A549 (cell line): ENCODE results near the gene BEND5. TPM values are rescaled to one million over a fixed set of nuclear protein-coding genes. Genes with fewer than 3 reads are reported as not detected.

Experiments
- ATAC-seq, 2 experiments: fragments of 200-7000 bp in 1 of 2; fragments of >200 bp in 1 of 2; cut with Nextera tagmentation in 1 of 2; cut with Tn5 transposase in 1 of 2; 3 replicates each; pipeline versions ENCODE4 v1.8.0 to v1.9.1; 2018 to 2020; ENCODE audit warnings: mild to moderate bottlenecking in 1 of 2, moderate library complexity in 1 of 2
- CTCF ChIA-PET: fragments of 300-600 bp; sonication (Branson Sonifier 250); formaldehyde crosslinking; extraction: SDS; loops from one replicate; lab custom pipeline; 2021; ENCODE audit warnings: antibody characterized with exemption, inconsistent platforms; lab: Yijun Ruan, JAX
- POLR2A ChIA-PET: fragments of 350-600 bp; formaldehyde crosslinking; extraction: SDS; loops from one replicate; lab custom pipeline; 2021; ENCODE audit warnings: antibody characterized with exemption, inconsistent platforms; lab: Yijun Ruan, JAX
- DNase-seq, 2 experiments: peaks; one replicate each; pipeline versions ENCODE4 v3.0.0 to v3.0.0-alpha.2; 2011 to 2016; ENCODE audit warnings: low read depth in 1 of 2, low spot score in 1 of 2
- FAIRE-seq: peaks from 2 replicates; lab custom pipeline; 2011; peaks lifted over from hg19 to GRCh38; lab: Jason Lieb, UNC
- H3K27ac ChIP-seq, 2 experiments: fragments of >200 bp; sonication (Bioruptor Twin); formaldehyde crosslinking; 3 replicates each; pipeline ENCODE4 v1.5.1; 2016 to 2017
- H3K4me1 ChIP-seq: fragments of >200 bp; sonication (Bioruptor Twin); formaldehyde crosslinking; 3 replicates; pipeline ENCODE4 v1.6.1; 2016
- H3K4me2 ChIP-seq: fragments of >200 bp; sonication (Bioruptor Twin); formaldehyde crosslinking; 3 replicates; pipeline ENCODE4 v1.6.1; 2016
- H3K4me3 ChIP-seq: fragments of >200 bp; sonication (Bioruptor Twin); formaldehyde crosslinking; 3 replicates; pipeline ENCODE4 v1.5.1; 2016
- H3K9me3 ChIP-seq: fragments of >200 bp; sonication (Bioruptor Twin); formaldehyde crosslinking; 3 replicates; pipeline ENCODE4 v1.6.1; 2016
- ATOH8 ChIP-seq: fragments of 250-450 bp; sonication (Bioruptor Pico); IDR thresholded peaks from 2 replicates; pipeline ENCODE4 v1.5.0; 2020; ENCODE audit warnings: low read depth, mild to moderate bottlenecking, moderate library complexity
- E2F6 ChIP-seq: IDR thresholded peaks from 2 replicates; pipeline ENCODE4 v1.6.1; 2012; ENCODE audit warnings: low read depth, borderline replicate concordance
- EHF ChIP-seq: fragments of 250-450 bp; sonication (Bioruptor Pico); IDR thresholded peaks from 2 replicates; pipeline ENCODE4 v1.5.0; 2020; ENCODE audit warnings: mild to moderate bottlenecking
- ELK1 ChIP-seq: fragments of 150-350 bp; IDR thresholded peaks from 2 replicates; pipeline ENCODE4 v1.6.1; 2014; ENCODE audit warnings: low read depth, mild to moderate bottlenecking, low read length
- EP300 ChIP-seq, 2 experiments: fragments of >200 bp; sonication (Bioruptor Twin); formaldehyde crosslinking; IDR thresholded peaks; 2 replicates in 1 of 2; 3 replicates in 1 of 2; pipeline ENCODE4 v1.6.1; 2016 to 2017
- FOSB ChIP-seq: fragments of 250-450 bp; sonication (Bioruptor Pico); IDR thresholded peaks from 2 replicates; pipeline ENCODE4 v1.5.0; 2020; ENCODE audit warnings: mild to moderate bottlenecking, moderate library complexity
- HMGXB4 ChIP-seq: fragments of 250-450 bp; sonication (Bioruptor Pico); IDR thresholded peaks from 2 replicates; pipeline ENCODE4 v1.5.0; 2021; ENCODE audit warnings: mild to moderate bottlenecking, moderate library complexity, borderline replicate concordance
- JUN ChIP-seq, 2 experiments: fragments of >200 bp; sonication (Bioruptor Twin); formaldehyde crosslinking; IDR thresholded peaks; 2 replicates in 1 of 2; 3 replicates in 1 of 2; pipeline ENCODE4 v1.6.1; 2016 to 2017
- JUNB ChIP-seq: fragments of >200 bp; sonication (Bioruptor Twin); formaldehyde crosslinking; IDR thresholded peaks from 2 replicates; pipeline ENCODE4 v1.6.1; 2016
- MAX ChIP-seq: IDR thresholded peaks from 2 replicates; pipeline ENCODE4 v1.6.1; 2012
- NPAS2 ChIP-seq: fragments of 250-450 bp; sonication (Bioruptor Pico); IDR thresholded peaks from 2 replicates; pipeline ENCODE4 v1.8.0; 2022; ENCODE audit warnings: mild to moderate bottlenecking, moderate library complexity, borderline replicate concordance
- PBX3 ChIP-seq: IDR thresholded peaks from 2 replicates; pipeline ENCODE4 v1.6.1; 2012
- RAD21 ChIP-seq, 2 experiments: fragments of >200 bp in 1 of 2; sonication (Bioruptor Twin) in 1 of 2; formaldehyde crosslinking in 1 of 2; IDR thresholded peaks in 1 of 2; conservative IDR thresholded peaks in 1 of 2; 2 replicates in 1 of 2; 3 replicates in 1 of 2; pipeline ENCODE4 v1.6.1; 2012 to 2018; ENCODE audit warnings: inconsistent platforms in 1 of 2
- RCOR1 ChIP-seq: fragments of 150-350 bp; IDR thresholded peaks from 2 replicates; pipeline ENCODE4 v1.6.1; 2014; ENCODE audit warnings: antibody characterized with exemption, low read length, low read depth
- RFX5 ChIP-seq: fragments of 450-650 bp; IDR thresholded peaks from 2 replicates; pipeline ENCODE4 v1.7.1; 2014; ENCODE audit warnings: antibody characterized with exemption, mild to moderate bottlenecking, moderate library complexity
- RNF2 ChIP-seq: fragments of 200-600 bp; sonication (generic); IDR thresholded peaks from 2 replicates; pipeline ENCODE4 v1.6.1; 2016; ENCODE audit warnings: low read depth, mild to moderate bottlenecking, antibody characterized with exemption, moderate library complexity, borderline replicate concordance
- TP53 ChIP-seq: fragments of 250-450 bp; sonication (Bioruptor Pico); IDR thresholded peaks from 2 replicates; pipeline ENCODE4 v1.5.0; 2021; ENCODE audit warnings: mild to moderate bottlenecking, moderate library complexity
- ZC3H11A ChIP-seq: fragments of 450-650 bp; IDR thresholded peaks from 2 replicates; pipeline ENCODE4 v1.6.1; 2014; ENCODE audit warnings: antibody characterized with exemption, mild to moderate bottlenecking
- ZSCAN20 ChIP-seq: fragments of 250-450 bp; sonication (Bioruptor Pico); IDR thresholded peaks from 2 replicates; pipeline ENCODE4 v1.8.0; 2022; ENCODE audit warnings: mild to moderate bottlenecking, moderate library complexity
- WGBS: methylation state at CpG from one replicate; pipeline ENCODE4 v1.1.6; 2017; ENCODE audit errors: missing lambda C conversion rate; 5-methylcytosine and 5-hydroxymethylcytosine counted together
- polyA plus RNA-seq, 4 experiments: library from polyadenylated mRNA; depleted of rRNA in 3 of 4; stranded (reverse); fragments of >200 nt; fragmentation: RNase III in 1 of 4; extraction: RNeasy Plus Mini Kit Qiagen cat#74134 plus additional on column Dnase treatment in 1 of 4; gene quantifications; 2 replicates in 3 of 4; 3 replicates in 1 of 4; pipeline ENCODE4 v1.2.3, GENCODE V29; 2011 to 2017

Gene BEND5
- polyA plus RNA-seq, 2 of the 4 experiments (the other 2 are of a cell fraction): not detected

- POLR2A ChIA-PET: no interaction called here
- H3K9me3 ChIP-seq: no peaks in the 10 kb centered on the region
- TF ChIP-seq RCOR1 (no peak), NPAS2 (CRISPR knock-in tag) (no peak)
- TF ChIP-seq, all 56 proteins: peak for 0
- CTCF ChIA-PET: no interaction called here
- no peak overlapping the region for H3K4me3 ChIP-seq
- 17% methylated on average over 2 of the region's 2 CpGs for WGBS
- ATAC-seq: no peak
- no peak overlapping the region for H3K4me2 ChIP-seq
- no peak for DNase-seq
- no peak overlapping the region for H3K27ac ChIP-seq
- no peak for FAIRE-seq
- H3K4me1 ChIP-seq: no peaks in the 10 kb centered on the region
Measured at GRCh38 chr1:48771561-48771960, 5.1 kb downstream of the BEND5 start.

- Histone ChIP-seq H3K27ac (no peak overlapping the region), H3K9me3 (no peaks in the 10 kb centered on the region), H3K4me1 (no peaks in the 10 kb centered on the region), H3K4me3 (no peak overlapping the region), H3K4me2 (no peak overlapping the region)
- ATAC-seq (no peak), FAIRE-seq (no peak), DNase-seq (no peak)
- ChIA-PET CTCF (no interaction called here), POLR2A (no interaction called here)
- no peak for TF ChIP-seq JUNB
- TF ChIP-seq MAX: no peak
- no peak for TF ChIP-seq ATOH8 (CRISPR knock-in tag)
- TF ChIP-seq E2F6: no peak
- TF ChIP-seq ZC3H11A: no peak
- no peak for TF ChIP-seq RFX5
- TF ChIP-seq ZSCAN20: no peak
- no peak for TF ChIP-seq JUN (IDR thresholded peaks at IDR 0.05)
- no peak for TF ChIP-seq PBX3
- TF ChIP-seq TP53 (CRISPR knock-in tag): no peak
- no peak for TF ChIP-seq ELK1
- TF ChIP-seq EHF (CRISPR knock-in tag): no peak
- no peak for TF ChIP-seq FOSB (CRISPR knock-in tag)
- no peak for TF ChIP-seq RNF2
- TF ChIP-seq RAD21 (conservative IDR thresholded peaks at IDR 0.05 in 1 of 2, IDR thresholded peaks at IDR 0.05 in 1 of 2): no peak
- TF ChIP-seq HMGXB4 (CRISPR knock-in tag): no peak
- TF ChIP-seq EP300 (IDR thresholded peaks at IDR 0.05): no peak
Measured at GRCh38 chr1:48767975-48768510, 8.6 kb downstream of the BEND5 start.
